ENCODE results near the gene TMEM163. TPM values are rescaled to one million over a fixed set of nuclear protein-coding genes. Genes with fewer than 3 reads are reported as not detected.

TMEM163 gene
- total and polyA plus RNA-seq, 4 donors = 0.25 to 0.62 (median 0.36) TPM; not detected in 1

- H3K9me3 ChIP-seq (ENCODE audit: control insufficient read depth, low read length) = no peaks in the 10 kb centered on the region
- intact Hi-C loops (cut with DNase I) = no loop called here
- H3K36me3 ChIP-seq (ENCODE audit: control insufficient read depth in 1 of 2, insufficient read depth in 2 of 2, low read length in 1 of 2) = no peaks in the 10 kb centered on the region
- H3K4me3 ChIP-seq (ENCODE audit: low read length in 2 of 2) = no peak overlapping the region
- H3K27me3 ChIP-seq (ENCODE audit: control insufficient read depth in 1 of 2, insufficient read depth in 2 of 2, low read length in 1 of 2) = no peaks in the 10 kb centered on the region
- no peak for ATAC-seq (ENCODE audit: low FRiP score)
- no peak overlapping the region for H3K27ac ChIP-seq (ENCODE audit: low read depth in 1 of 2, low read length in 2 of 2)
- H3K4me1 ChIP-seq (ENCODE audit: control insufficient read depth in 1 of 2, insufficient read depth in 2 of 2, low read length in 2 of 2) = no peaks in the 10 kb centered on the region
- DNase-seq = no peak
- WGBS, 2 donors = 75 to 76% methylated on average over 6 of the region's 6 CpGs
These were observed 217.2 kb downstream of the TMEM163 start for GRCh38 chr2:134501476-134502091.

DNA sequence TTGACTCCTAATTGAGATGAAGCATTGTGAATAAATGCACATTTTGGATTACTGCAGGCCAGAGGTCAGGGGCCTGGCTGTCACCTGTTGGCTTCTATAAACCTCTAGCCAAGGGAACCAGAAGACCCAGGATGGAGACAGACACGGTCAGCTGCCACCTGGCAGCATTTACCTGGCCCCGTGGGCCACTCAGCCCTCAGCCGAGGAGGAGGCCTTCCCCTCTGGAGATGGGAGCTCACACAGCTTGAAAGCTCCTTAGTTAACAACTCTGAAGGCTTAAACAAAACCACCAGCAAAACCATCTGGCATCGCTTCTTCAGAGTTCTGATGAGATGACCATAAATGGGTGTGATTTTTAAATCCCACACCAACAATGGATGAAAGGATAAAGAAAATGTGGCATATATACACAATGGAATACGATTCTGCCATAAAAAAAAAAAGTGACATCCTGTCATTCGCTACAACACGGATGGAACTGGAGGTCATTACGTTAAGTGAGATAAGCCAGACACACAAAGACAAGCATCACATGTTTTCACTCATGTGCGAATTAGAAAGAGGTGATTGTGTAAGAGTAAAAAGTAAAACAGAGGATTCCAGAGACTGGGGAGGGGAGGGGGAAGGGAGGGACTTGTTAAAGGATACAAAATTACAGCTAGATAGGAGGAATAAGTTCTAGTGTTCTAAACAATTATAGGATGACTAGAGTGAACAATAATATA, 218.4 kb downstream of the TMEM163 start:
- Histone ChIP-seq H3K4me1 (ENCODE audit: control insufficient read depth in 1 of 2, insufficient read depth in 2 of 2, low read length in 2 of 2) (no peaks in the 10 kb centered on the region), H3K4me3 (ENCODE audit: low read length in 2 of 2) (no peak overlapping the region), H3K9me3 (ENCODE audit: control insufficient read depth, low read length) (no peaks in the 10 kb centered on the region), H3K27ac (ENCODE audit: low read depth in 1 of 2, low read length in 2 of 2) (no peak overlapping the region), H3K36me3 (ENCODE audit: control insufficient read depth in 1 of 2, insufficient read depth in 2 of 2, low read length in 1 of 2) (no peaks in the 10 kb centered on the region), H3K27me3 (ENCODE audit: control insufficient read depth in 1 of 2, insufficient read depth in 2 of 2, low read length in 1 of 2) (no peaks in the 10 kb centered on the region)
- WGBS, 2 donors = 55 to 57% methylated on average over 9 of the region's 9 CpGs
- ATAC-seq (ENCODE audit: low FRiP score) (no peak), DNase-seq (no peak)
- intact Hi-C loops (cut with DNase I) = no loop called here

- H3K27me3 ChIP-seq (ENCODE audit: control insufficient read depth in 1 of 2, insufficient read depth in 2 of 2, low read length in 1 of 2) = no peaks in the 10 kb centered on the region
- WGBS, 2 donors = 45 to 51% methylated on average over 9 of the region's 9 CpGs
- H3K4me3 ChIP-seq (ENCODE audit: low read length in 2 of 2) = no peak overlapping the region
- intact Hi-C loops (cut with DNase I) = no loop called here
- no peaks in the 10 kb centered on the region for H3K4me1 ChIP-seq (ENCODE audit: control insufficient read depth in 1 of 2, insufficient read depth in 2 of 2, low read length in 2 of 2)
- H3K9me3 ChIP-seq (ENCODE audit: control insufficient read depth, low read length) = no peaks in the 10 kb centered on the region
- no peak overlapping the region for H3K27ac ChIP-seq (ENCODE audit: low read depth in 1 of 2, low read length in 2 of 2)
- no peaks in the 10 kb centered on the region for H3K36me3 ChIP-seq (ENCODE audit: control insufficient read depth in 1 of 2, insufficient read depth in 2 of 2, low read length in 1 of 2)
- DNase-seq (no peak), ATAC-seq (ENCODE audit: low FRiP score) (no peak)
These were observed 219.4 kb downstream of the TMEM163 start for GRCh38 chr2:134499307-134499926.

DNA sequence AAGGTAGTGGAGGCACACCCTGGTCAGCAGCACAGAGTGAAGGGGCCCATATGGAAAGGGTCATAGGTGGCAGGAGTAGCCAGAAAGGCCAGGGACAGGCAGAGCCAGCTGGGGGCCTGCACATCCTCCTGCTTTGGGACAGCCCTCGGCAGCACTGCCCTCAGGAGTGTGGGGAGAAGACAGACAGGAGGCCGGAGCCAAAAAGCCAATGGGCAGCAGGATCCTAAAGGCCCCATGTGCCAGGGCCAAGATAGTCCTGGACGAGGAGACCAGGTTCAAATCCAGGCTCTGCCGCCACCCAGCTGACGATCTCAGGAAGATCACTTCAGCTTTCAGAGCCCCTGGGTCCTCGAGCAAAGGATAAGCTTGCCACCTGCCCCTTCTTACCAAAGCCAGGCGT, 220.1 kb downstream of the TMEM163 start:
- H3K36me3 ChIP-seq (ENCODE audit: control insufficient read depth in 1 of 2, insufficient read depth in 2 of 2, low read length in 1 of 2) = no peaks in the 10 kb centered on the region
- no peak for ATAC-seq (ENCODE audit: low FRiP score)

GRCh38 chr2:134493797-134494196, 225.0 kb downstream of the TMEM163 start:
- 68 to 70% methylated on average over 4 of the region's 4 CpGs for WGBS, 2 donors
- intact Hi-C loops (cut with DNase I) = no loop called here

More for the DNA sequence above, 220.1 kb downstream of the TMEM163 start:
- Histone ChIP-seq H3K27me3 (ENCODE audit: control insufficient read depth in 1 of 2, insufficient read depth in 2 of 2, low read length in 1 of 2) (no peaks in the 10 kb centered on the region), H3K4me3 (ENCODE audit: low read length in 2 of 2) (no peak overlapping the region), H3K4me1 (ENCODE audit: control insufficient read depth in 1 of 2, insufficient read depth in 2 of 2, low read length in 2 of 2) (no peaks in the 10 kb centered on the region), H3K27ac (ENCODE audit: low read depth in 1 of 2, low read length in 2 of 2) (no peak overlapping the region), H3K9me3 (ENCODE audit: control insufficient read depth, low read length) (no peaks in the 10 kb centered on the region)
- intact Hi-C loops (cut with DNase I) = no loop called here
- 63 to 76% methylated on average over 7 of the region's 7 CpGs for WGBS, 2 donors
- no peak for DNase-seq

DNA sequence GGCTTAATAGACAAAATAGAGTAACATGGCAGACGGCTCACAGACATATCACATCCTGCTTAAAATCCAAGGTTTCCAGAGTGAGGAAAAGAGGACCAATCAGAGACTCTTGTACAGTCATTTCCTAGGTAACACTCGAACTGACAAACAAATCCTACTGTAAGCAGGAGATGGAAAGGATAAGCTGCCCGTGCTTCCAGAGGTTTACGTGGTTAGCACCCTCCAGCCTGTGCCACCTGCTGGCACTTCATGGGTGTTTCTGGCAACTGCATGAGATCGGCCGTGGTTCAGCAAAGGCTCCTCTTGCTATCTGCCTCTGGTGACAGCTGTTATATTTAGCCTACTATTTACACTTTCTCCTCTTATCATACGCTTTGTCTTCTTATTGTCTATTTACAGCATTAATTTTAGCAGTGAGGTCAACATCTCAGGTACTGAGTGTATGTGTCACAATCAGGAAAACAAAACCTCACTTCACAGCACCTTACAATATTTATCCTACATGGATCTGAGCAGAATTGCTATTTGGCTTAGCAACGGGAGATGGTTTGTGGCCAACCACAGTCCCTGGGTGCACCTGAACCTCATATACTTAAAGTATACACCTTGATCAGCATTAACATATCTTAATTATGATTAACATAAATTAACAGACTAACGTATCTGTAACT, 226.9 kb downstream of the TMEM163 start:
- Histone ChIP-seq H3K4me1 (ENCODE audit: control insufficient read depth in 1 of 2, insufficient read depth in 2 of 2, low read length in 2 of 2) (no peaks in the 10 kb centered on the region), H3K9me3 (ENCODE audit: control insufficient read depth, low read length) (no peaks in the 10 kb centered on the region), H3K27me3 (ENCODE audit: control insufficient read depth in 1 of 2, insufficient read depth in 2 of 2, low read length in 1 of 2) (no peaks in the 10 kb centered on the region), H3K27ac (ENCODE audit: low read depth in 1 of 2, low read length in 2 of 2) (no peak overlapping the region), H3K4me3 (ENCODE audit: low read length in 2 of 2) (no peak overlapping the region), H3K36me3 (ENCODE audit: control insufficient read depth in 1 of 2, insufficient read depth in 2 of 2, low read length in 1 of 2) (no peaks in the 10 kb centered on the region)
- intact Hi-C loops (cut with DNase I) = no loop called here
- ATAC-seq (ENCODE audit: low FRiP score) (no peak), DNase-seq (no peak)
- 41 to 42% methylated on average over 9 of the region's 9 CpGs for WGBS, 2 donors

More at GRCh38 chr2:134493797-134494196, 225.0 kb downstream of the TMEM163 start:
- no peaks in the 10 kb centered on the region for H3K4me1 ChIP-seq (ENCODE audit: control insufficient read depth in 1 of 2, insufficient read depth in 2 of 2, low read length in 2 of 2)
- no peaks in the 10 kb centered on the region for H3K36me3 ChIP-seq (ENCODE audit: control insufficient read depth in 1 of 2, insufficient read depth in 2 of 2, low read length in 1 of 2)
- H3K4me3 ChIP-seq (ENCODE audit: low read length in 2 of 2) = no peak overlapping the region
- no peak overlapping the region for H3K27ac ChIP-seq (ENCODE audit: low read depth in 1 of 2, low read length in 2 of 2)
- no peak for DNase-seq
- no peaks in the 10 kb centered on the region for H3K9me3 ChIP-seq (ENCODE audit: control insufficient read depth, low read length)
- ATAC-seq (ENCODE audit: low FRiP score) = no peak
- no peaks in the 10 kb centered on the region for H3K27me3 ChIP-seq (ENCODE audit: control insufficient read depth in 1 of 2, insufficient read depth in 2 of 2, low read length in 1 of 2)

GRCh38 chr2:134491022-134491421, 227.8 kb downstream of the TMEM163 start:
- no peak for DNase-seq
- Histone ChIP-seq H3K9me3 (ENCODE audit: control insufficient read depth, low read length) (no peaks in the 10 kb centered on the region), H3K27ac (ENCODE audit: low read depth in 1 of 2, low read length in 2 of 2) (no peak overlapping the region), H3K4me1 (ENCODE audit: control insufficient read depth in 1 of 2, insufficient read depth in 2 of 2, low read length in 2 of 2) (no peaks in the 10 kb centered on the region), H3K36me3 (ENCODE audit: control insufficient read depth in 1 of 2, insufficient read depth in 2 of 2, low read length in 1 of 2) (no peaks in the 10 kb centered on the region), H3K27me3 (ENCODE audit: control insufficient read depth in 1 of 2, insufficient read depth in 2 of 2, low read length in 1 of 2) (no peaks in the 10 kb centered on the region), H3K4me3 (ENCODE audit: low read length in 2 of 2) (no peak overlapping the region)
- intact Hi-C loops (cut with DNase I) = no loop called here
- no peak for ATAC-seq (ENCODE audit: low FRiP score)
- 71 to 80% methylated on average over 4 of the region's 4 CpGs for WGBS, 2 donors

GRCh38 chr2:134490559-134490958, 228.2 kb downstream of the TMEM163 start:
- Histone ChIP-seq H3K9me3 (ENCODE audit: control insufficient read depth, low read length) (no peaks in the 10 kb centered on the region), H3K27me3 (ENCODE audit: control insufficient read depth in 1 of 2, insufficient read depth in 2 of 2, low read length in 1 of 2) (no peaks in the 10 kb centered on the region), H3K27ac (ENCODE audit: low read depth in 1 of 2, low read length in 2 of 2) (no peak overlapping the region), H3K4me3 (ENCODE audit: low read length in 2 of 2) (no peak overlapping the region), H3K36me3 (ENCODE audit: control insufficient read depth in 1 of 2, insufficient read depth in 2 of 2, low read length in 1 of 2) (no peaks in the 10 kb centered on the region), H3K4me1 (ENCODE audit: control insufficient read depth in 1 of 2, insufficient read depth in 2 of 2, low read length in 2 of 2) (no peaks in the 10 kb centered on the region)
- ATAC-seq (ENCODE audit: low FRiP score) = no peak
- DNase-seq = no peak
- WGBS, 2 donors = 56 to 63% methylated on average over 4 of the region's 4 CpGs
- intact Hi-C loops (cut with DNase I) = no loop called here

Measured in aorta (tissue), 5 donors.